GM12874 (cell line): ENCODE data around the gene HIPK2.

Experiments
- CTCF ChIP-seq: IDR thresholded peaks from 2 replicates; pipeline ENCODE4 v1.5.1; 2011; ENCODE audit warnings: low read depth, mild to moderate bottlenecking, control low read depth, low read length, moderate library complexity; ENCODE audit not compliant: insufficient read depth

The HIPK2 gene

GRCh38 chr7:139594090-139594489 lies 183.7 kb downstream of the HIPK2 start:
- no peak for TF ChIP-seq CTCF

GRCh38 chr7:139592801-139593461 lies 184.9 kb downstream of the HIPK2 start:
- no peak for TF ChIP-seq CTCF

GRCh38 chr7:139591550-139592195 lies 186.1 kb downstream of the HIPK2 start:
- no peak for TF ChIP-seq CTCF

- TF ChIP-seq CTCF: no peak
These were observed 188.3 kb downstream of the HIPK2 start for GRCh38 chr7:139589474-139589873.

- TF ChIP-seq CTCF: no peak
These were observed 189.2 kb downstream of the HIPK2 start for GRCh38 chr7:139588632-139589031.

GRCh38 chr7:139587535-139587934 lies 190.3 kb downstream of the HIPK2 start:
- no peak for TF ChIP-seq CTCF

- TF ChIP-seq CTCF: no peak
These were observed 191.5 kb downstream of the HIPK2 start for GRCh38 chr7:139586286-139586685.
